Astrocyte (in vitro differentiated cells and primary cell): Measurements from ENCODE around the gene ARL4A.

Source experiments
- CTCF ChIP-seq: IDR thresholded peaks from 2 replicates; pipeline ENCODE4 v1.5.1; 2011; ENCODE audit warnings: low read depth, mild to moderate bottlenecking, inconsistent platforms, low read length, moderate library complexity; ENCODE audit not compliant: insufficient read depth
- EZH2 ChIP-seq: IDR thresholded peaks from 2 replicates; pipeline ENCODE4 v1.6.1; 2012; ENCODE audit warnings: mild to moderate bottlenecking, low read length, inconsistent platforms; ENCODE audit not compliant: insufficient read depth

- no peak for TF ChIP-seq CTCF
- no peak for TF ChIP-seq EZH2
These were observed 45.0 kb downstream of the ARL4A start for GRCh38 chr7:12732428-12732827.
